ENCODE results near the gene FAM163A. TPM values are rescaled to one million over a fixed set of nuclear protein-coding genes. Genes with fewer than 3 reads are reported as not detected.
"Not testable (repeated sequence)": the region's sequence is repeated elsewhere in the genome, so short reads cannot be mapped to it uniquely, and the experiment has no call there.

Gene FAM163A
- total and polyA plus RNA-seq, 2 donors from 2014 or later = not detected

DNA sequence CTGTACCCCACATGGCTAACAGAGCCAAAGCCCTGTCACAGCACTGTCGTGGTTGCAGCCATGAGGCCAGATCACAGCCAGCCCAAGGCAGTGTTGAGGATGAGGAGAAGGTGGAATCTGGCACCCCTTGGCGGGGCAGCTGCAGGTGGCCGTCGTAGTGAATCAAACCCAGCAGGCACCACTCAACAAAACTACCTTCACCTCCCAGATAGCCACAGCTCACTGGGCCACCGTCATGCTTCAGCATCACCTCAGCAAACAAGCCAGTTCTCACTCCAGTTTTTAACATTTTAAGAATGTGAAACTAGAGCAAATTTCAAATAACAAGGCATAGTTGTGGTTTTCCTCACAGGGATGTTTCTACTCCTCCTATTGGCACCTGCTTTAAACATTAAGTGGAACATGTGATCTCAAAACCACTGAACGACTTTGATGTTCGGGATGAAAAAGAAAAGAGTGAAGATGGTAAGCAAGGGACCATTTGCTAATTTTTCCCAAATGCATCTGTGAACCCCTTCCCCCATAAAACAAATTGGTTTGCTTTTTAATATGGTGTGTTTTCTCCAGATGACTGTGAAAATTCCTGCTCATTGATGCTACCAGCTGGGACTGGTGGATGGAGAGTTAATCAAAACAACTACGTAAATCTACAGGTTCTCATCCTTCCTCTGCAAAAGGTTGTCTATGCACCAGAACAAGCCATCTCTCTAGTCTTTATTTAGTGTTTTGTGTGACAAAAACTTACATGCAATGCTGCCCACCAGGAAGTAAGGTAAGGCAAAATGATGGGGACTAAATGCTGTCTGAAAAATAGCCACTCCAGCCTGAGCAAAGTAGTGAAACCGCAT is 89.0 kb downstream of the FAM163A start:
- intact Hi-C loops (cut with DNase I) = no loop called here

DNA sequence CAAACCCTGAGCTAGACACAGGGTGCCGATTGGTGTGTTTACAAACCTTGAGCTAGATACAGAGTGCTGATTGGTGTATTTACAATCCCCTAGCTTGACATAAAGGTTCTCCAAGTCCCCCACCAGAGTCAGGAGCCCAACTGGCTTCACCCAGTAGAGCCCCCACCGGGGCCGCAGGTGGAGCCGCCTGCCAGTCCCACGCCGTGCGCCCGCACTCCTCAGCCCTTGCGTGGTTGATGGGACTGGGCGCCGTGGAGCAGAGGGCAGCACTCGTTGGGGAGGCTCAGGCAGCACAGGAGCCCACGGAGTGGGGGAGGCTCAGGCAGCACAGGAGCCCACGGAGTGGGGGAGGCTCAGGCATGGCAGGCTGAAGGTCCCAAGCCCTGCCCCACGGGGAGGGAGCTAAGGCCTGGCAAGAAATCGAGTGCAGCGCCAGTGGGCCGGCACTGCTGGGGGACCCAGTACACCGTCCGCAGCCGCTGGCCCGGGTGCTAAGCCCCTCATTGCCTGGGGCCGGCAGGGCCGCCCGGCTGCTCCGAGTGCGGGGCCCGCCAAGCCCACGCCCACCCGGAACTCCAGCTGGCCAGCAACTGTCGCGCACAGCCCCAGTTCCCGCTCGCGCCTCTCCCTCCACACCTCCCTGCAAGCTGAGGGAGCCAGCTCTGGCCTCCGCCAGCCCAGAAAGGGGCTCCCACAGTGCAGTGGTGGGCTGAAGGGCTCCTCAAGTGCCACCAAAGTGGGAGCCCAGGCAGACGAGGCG is 93.8 kb downstream of the FAM163A start:
- H3K9me3 ChIP-seq (ENCODE audit: control insufficient read depth in 2 of 3, insufficient read depth in 1 of 3, low read length in 3 of 3); H3K27ac ChIP-seq (ENCODE audit: low read depth in 2 of 2, low read length in 2 of 2); intact Hi-C loops (cut with DNase I); FAIRE-seq; H3K27me3 ChIP-seq (ENCODE audit: control insufficient read depth, insufficient read depth, low read length); H3K9ac ChIP-seq (ENCODE audit: low read length in 3 of 3); H3K4me1 ChIP-seq (ENCODE audit: control insufficient read depth in 2 of 3, insufficient read depth in 2 of 3, low read depth in 1 of 3, low read length in 3 of 3); H3K4me3 ChIP-seq (ENCODE audit: low read length in 3 of 3); H3K36me3 ChIP-seq (ENCODE audit: control insufficient read depth in 2 of 3, insufficient read depth in 3 of 3, low read length in 3 of 3); DNase-seq: not testable (repeated sequence)

More for the DNA sequence above, 89.0 kb downstream of the FAM163A start:
- no peak overlapping the region for H3K9ac ChIP-seq (ENCODE audit: low read length in 3 of 3)
- no peak overlapping the region for H3K4me3 ChIP-seq (ENCODE audit: low read length in 3 of 3)
- DNase-seq (no peak), FAIRE-seq (no peak)
- TF ChIP-seq, protein P1, sequence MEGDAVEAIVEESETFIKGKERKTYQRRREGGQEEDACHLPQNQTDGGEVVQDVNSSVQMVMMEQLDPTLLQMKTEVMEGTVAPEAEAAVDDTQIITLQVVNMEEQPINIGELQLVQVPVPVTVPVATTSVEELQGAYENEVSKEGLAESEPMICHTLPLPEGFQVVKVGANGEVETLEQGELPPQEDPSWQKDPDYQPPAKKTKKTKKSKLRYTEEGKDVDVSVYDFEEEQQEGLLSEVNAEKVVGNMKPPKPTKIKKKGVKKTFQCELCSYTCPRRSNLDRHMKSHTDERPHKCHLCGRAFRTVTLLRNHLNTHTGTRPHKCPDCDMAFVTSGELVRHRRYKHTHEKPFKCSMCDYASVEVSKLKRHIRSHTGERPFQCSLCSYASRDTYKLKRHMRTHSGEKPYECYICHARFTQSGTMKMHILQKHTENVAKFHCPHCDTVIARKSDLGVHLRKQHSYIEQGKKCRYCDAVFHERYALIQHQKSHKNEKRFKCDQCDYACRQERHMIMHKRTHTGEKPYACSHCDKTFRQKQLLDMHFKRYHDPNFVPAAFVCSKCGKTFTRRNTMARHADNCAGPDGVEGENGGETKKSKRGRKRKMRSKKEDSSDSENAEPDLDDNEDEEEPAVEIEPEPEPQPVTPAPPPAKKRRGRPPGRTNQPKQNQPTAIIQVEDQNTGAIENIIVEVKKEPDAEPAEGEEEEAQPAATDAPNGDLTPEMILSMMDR (IDR thresholded peaks at IDR 0.05; ENCODE audit: borderline replicate concordance, extremely low read depth, insufficient read depth) = no peak
- no peaks in the 10 kb centered on the region for H3K27me3 ChIP-seq (ENCODE audit: control insufficient read depth, insufficient read depth, low read length)
- H3K36me3 ChIP-seq (ENCODE audit: control insufficient read depth in 2 of 3, insufficient read depth in 3 of 3, low read length in 3 of 3) = no peaks in the 10 kb centered on the region
- no peaks in the 10 kb centered on the region for H3K9me3 ChIP-seq (ENCODE audit: control insufficient read depth in 2 of 3, insufficient read depth in 1 of 3, low read length in 3 of 3)
- H3K27ac ChIP-seq (ENCODE audit: low read depth in 2 of 2, low read length in 2 of 2) = no peak overlapping the region
- no peaks in the 10 kb centered on the region for H3K4me1 ChIP-seq (ENCODE audit: control insufficient read depth in 2 of 3, insufficient read depth in 2 of 3, low read depth in 1 of 3, low read length in 3 of 3)

DNA sequence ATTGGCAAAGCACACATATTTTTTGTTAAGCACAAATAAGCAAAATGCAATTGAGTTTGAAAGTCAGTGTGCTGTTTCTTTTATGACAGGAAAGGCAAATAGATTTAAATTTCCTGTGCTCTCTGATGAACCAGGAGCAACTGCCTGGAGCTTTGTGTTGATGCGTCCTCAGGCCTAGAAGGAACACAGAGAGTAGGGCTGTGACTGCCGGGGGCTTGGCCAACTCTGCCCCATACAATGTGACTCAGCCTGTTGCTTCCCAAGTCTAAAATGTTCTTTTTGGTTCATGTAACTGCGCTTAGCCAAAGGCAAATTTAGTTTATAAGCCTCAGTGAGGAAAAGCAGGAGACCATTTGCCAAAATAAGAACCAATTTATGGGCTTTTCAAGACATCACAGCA is 97.0 kb downstream of the FAM163A start:
- intact Hi-C loops (cut with DNase I) = no loop called here
- H3K27me3 ChIP-seq (ENCODE audit: control insufficient read depth, insufficient read depth, low read length) = no peaks in the 10 kb centered on the region
- no peaks in the 10 kb centered on the region for H3K4me1 ChIP-seq (ENCODE audit: control insufficient read depth in 2 of 3, insufficient read depth in 2 of 3, low read depth in 1 of 3, low read length in 3 of 3)
- no peak overlapping the region for H3K9ac ChIP-seq (ENCODE audit: low read length in 3 of 3)
- H3K9me3 ChIP-seq (ENCODE audit: control insufficient read depth in 2 of 3, insufficient read depth in 1 of 3, low read length in 3 of 3) = no peaks in the 10 kb centered on the region
- DNase-seq (no peak), FAIRE-seq (no peak)
- no peak overlapping the region for H3K4me3 ChIP-seq (ENCODE audit: low read length in 3 of 3)
- TF ChIP-seq, protein P1 (IDR thresholded peaks at IDR 0.05; ENCODE audit: borderline replicate concordance, extremely low read depth, insufficient read depth) = no peak
- no peaks in the 10 kb centered on the region for H3K36me3 ChIP-seq (ENCODE audit: control insufficient read depth in 2 of 3, insufficient read depth in 3 of 3, low read length in 3 of 3)
- H3K27ac ChIP-seq (ENCODE audit: low read depth in 2 of 2, low read length in 2 of 2) = no peak overlapping the region

DNA sequence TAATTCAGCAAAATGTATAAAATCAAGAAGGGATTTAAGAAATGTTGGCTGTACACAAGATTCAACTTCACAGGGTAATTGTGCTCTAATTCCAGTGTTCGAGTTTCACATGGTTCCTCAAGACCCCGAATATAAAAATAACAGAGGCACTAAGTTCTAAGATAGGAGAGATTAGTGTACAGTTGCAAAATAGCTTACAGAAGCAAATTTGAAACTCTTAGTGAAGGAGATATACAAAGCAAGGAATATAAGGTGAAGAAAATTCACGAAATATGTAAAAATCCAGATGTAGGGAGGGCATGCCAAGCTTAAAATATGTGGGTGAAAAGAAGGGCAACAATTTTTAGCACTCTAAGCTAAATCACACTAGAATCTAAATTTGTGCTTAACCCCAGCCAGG is 105.1 kb downstream of the FAM163A start:
- Histone ChIP-seq H3K4me3 (ENCODE audit: low read length in 3 of 3) (no peak overlapping the region), H3K36me3 (ENCODE audit: control insufficient read depth in 2 of 3, insufficient read depth in 3 of 3, low read length in 3 of 3) (peaks cover 3 to 29% (median 23%) of the 10 kb centered on the region in 3 donors), H3K9ac (ENCODE audit: low read length in 3 of 3) (no peak overlapping the region), H3K4me1 (ENCODE audit: control insufficient read depth in 2 of 3, insufficient read depth in 2 of 3, low read depth in 1 of 3, low read length in 3 of 3) (no peaks in the 10 kb centered on the region), H3K27ac (ENCODE audit: low read depth in 2 of 2, low read length in 2 of 2) (no peak overlapping the region), H3K27me3 (ENCODE audit: control insufficient read depth, insufficient read depth, low read length) (no peaks in the 10 kb centered on the region), H3K9me3 (ENCODE audit: control insufficient read depth in 2 of 3, insufficient read depth in 1 of 3, low read length in 3 of 3) (no peaks in the 10 kb centered on the region)
- FAIRE-seq (no peak), DNase-seq (no peak)
- intact Hi-C loops (cut with DNase I) = no loop called here
- TF ChIP-seq, protein P1 (IDR thresholded peaks at IDR 0.05; ENCODE audit: borderline replicate concordance, extremely low read depth, insufficient read depth) = no peak

Measured in kidney (tissue), 14 donors.